NCI-H2081 treated with DMSO at 0.1 percent for 48 hours (cell line): ENCODE measurements around the gene TTYH3.

Experiments used
- DNase-seq: peaks from one replicate; lab custom pipeline; 2025; lab: John Stamatoyannopoulos, UW

The TTYH3 gene

DNA sequence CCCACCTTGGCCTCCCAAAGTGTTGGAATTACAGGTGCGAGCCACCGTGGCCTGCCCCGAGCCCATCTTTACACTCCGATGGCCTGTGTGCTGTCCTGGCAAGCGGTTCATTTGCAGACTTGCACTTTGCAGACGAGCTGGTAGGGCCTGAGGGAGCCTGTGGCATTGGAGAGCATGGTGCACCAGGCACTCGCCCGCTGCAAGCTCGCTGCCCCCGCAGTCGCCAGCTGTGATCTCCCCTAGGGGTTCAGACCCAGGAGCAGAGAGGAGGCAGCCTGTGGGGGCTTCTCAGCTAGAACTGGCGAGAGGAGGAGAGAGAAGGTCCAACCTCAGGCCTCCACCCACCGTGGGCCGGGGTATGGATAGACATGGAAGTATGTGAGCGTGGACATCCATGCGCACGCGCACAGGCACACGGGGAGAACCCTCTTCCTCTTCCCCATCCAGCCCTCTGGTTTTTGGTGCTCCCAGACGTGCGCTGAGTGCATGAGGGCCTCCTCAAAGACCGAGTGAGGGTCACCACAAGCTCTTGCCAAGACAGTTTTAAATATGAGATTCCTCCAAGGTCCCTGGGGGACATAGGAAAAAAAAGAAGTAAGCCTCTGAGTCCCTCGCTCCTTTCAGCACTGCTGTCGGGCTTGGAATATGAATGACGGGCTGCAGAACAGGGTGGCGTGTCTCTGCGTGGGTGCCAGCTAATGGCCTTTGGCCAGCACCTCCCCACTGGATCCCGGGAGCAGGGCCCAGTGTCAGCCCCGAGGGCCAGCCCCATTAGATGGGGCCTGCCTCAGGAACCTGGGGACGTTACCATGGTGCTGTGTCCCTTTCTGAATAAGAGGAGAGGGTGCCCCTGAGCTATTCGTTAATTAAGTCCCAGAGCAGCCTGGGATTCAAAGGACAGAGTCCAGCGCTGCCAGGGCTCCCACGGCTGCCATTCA lies 15.1 kb upstream of the TTYH3 start:
- no peak for DNase-seq

DNA sequence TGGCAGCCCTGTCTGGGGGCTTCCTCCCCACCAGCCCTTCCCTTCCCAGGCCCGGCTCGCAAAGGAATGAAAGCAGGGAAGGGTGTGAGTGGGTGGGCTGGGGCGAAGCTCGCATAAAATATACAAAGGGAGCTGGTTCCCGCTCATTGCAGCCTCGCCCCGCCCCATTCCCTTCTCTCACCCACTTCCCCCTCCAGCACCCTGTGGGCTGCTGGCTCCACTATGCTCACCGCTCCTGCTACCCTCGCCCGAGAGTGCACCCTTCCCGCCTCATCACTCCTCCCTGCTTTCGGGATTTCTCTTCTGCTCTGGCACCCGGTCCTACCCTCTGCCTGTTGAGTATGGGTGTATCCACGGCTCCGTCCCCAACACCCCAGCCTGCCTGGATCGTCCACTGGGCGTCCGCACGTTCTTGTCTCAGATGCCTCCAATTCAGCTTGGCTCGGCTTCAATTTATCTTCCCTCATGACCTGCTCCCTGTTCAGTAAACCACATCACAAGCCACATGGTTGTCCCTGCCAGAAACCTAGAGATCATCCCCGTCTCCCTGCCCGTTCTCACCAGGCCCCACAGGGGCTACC lies 14.4 kb upstream of the TTYH3 start:
- DNase-seq, result no peak

DNA sequence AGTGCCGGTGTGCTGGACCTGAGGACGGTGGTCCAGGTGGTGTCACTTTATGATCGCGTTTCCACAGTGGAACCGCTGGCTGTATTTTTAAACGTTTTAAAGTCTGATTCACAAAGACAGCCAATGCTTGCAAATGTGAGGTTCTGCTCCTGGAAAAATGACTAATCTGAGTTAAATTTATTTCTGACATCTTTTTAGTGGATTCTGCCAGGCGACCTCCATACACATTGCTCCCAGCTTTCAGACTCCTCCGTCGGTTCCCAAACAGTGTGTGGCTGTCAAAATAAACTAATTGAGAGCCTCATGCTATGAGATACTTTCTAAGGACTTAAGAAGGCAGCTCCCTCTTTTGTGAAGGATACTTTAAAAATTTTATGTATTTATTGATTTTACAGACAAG lies 12.7 kb upstream of the TTYH3 start:
- DNase-seq, result no peak

DNA sequence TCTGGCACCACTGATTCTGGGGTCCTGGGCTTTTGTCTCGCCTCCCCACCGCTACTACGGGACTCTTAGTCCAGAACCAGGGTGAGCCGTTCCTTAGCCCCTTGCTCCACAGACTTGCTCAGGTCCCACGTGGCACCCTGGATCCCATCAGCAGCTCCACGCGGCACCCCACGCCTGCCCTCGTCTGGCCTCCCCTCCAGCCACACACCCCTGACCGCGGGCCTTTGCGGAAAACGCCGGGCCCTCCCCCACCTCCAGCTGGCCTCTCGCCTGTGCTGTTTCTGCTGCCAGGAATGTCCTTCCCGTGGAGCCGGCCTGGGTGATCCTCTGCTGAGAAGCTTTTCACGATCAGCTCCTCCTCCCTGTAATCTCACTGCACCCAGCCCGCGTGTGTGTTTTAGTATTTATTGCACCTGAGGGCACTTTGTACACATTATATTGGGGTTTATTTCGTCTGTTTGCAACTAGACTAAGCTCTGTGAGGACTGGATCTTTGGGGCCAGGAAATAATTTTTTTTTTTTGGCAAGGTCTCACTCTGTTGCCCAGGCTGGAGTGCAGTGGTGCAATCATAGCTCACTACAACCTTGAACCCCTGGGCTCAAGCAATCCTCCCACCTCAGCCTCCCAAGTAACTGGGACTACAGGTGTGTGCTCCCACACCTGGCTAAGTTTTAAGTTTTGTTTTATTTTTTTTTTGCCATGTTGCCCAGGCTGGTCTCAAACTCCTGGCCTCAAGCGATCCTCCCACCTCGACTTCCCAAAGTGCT lies 10.5 kb upstream of the TTYH3 start:
- no peak for DNase-seq

DNA sequence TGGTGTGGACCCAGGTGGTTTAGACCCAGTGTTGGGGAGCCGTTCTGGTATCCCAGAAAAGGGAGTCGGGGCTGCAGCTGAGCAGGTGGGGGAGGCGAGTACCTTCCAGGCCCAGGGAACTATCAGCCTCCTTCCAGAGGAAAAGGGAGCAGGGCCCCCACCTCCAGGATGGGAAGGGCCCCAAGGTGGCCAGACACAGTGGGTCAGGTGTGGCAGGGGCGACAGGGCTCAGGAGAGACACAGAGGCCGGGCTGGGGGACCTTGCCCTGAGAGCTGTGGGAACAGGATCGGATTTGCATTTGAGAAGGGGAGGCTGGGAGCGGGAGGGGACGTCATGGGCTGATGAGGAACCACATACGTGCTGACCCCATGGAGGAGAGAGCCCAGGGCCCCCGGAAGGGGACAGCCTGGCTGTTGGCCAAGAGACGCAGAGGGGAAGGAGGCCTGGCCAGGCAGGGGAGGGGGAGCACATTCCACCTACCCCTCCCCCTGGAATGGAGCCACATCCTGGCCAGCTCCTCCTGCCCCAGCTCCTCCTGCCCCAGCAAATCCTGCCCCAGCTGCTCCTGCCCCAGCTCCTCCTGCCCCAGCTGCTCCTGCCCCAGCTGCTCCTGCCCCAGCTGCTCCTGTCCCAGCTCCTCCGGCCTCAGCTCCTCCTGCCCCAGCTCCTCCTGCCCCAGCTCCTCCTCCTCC lies 9.7 kb upstream of the TTYH3 start:
- DNase-seq, result no peak

DNA sequence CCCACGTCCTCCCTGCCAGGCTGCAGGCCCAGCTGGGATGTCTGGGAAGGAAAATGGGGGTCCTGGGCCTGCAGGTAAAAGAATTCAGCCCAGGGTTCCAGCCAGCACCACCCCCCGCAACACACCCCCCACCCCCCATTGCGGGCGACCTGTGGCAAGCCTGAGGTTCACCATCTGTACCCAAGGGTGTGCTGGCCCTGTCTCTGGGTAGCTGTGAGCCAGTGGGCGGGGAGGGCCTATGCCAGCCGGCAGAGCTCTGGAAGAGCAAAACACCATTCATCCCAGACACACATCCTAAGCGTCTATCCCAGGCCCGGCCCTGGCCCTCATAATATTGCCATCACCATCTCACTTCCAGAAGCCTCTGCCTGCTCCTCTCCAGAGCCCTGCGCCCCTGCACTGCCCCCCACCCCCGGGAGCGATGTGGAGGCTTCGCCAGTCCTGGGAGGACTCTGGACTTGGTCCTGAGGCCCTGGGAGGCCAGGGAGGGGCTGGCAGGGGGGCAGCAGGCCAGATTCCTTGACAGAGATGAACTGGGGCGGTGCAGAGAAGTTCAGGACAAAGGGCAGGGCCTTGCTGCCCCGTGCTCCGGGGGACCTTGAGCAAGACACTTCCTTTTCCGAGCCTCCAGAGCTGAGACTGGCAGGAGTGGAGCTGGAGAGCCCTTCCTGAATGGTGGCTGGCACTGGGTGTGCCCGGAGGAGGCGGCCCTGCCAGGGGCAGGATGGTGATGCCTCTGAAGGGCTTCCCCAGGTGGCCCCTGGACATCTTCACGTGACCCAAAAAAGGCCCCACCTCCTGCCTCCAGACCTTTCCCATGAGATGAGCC lies 8.7 kb upstream of the TTYH3 start:
- DNase-seq, result no peak

DNA sequence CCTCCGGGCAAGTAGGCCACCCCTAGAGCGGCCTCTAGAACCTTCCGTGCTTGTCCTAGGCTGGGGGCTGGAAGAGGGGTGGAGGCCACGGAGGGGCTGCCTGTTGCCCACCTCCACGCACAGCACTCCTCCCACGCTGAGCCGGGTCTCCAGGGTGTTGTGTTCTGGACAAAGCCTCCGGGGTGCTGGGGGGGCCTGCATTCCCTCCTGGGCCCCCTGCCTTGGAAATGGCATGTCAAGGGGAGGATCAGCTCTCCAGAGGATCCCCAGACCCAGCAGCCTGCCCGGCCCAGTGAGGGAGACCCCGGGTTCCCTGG lies 8.1 kb upstream of the TTYH3 start:
- DNase-seq, result no peak

DNA sequence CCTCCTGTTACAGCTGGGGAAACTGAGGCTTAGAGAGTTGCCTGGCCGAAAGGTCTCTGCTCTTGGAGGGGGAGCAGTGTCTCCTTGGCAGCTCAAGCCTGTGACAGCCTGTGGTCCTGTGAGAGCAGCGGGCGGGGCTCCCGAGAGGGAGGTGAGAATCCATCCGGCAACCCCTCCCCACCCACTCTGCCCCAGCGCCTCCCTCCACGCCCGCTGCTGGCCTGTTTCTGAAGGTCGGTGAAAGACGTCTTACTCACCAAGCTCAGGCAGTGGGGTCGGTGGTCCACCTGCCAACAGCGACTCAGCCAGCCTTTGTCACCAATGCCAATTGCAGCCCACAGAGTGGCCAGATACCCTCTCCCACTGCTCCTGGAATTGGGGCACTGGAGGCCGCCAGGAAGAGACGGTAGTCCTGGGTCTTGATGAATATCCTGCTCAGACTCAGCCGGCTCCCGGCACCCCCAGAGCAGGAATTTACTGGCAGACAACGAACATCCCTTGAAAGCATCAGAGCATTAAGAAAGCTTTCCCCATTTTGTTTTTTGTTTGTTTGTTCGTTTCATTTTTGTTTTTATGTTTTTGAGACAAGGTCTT lies 7.4 kb upstream of the TTYH3 start:
- no peak for DNase-seq

DNA sequence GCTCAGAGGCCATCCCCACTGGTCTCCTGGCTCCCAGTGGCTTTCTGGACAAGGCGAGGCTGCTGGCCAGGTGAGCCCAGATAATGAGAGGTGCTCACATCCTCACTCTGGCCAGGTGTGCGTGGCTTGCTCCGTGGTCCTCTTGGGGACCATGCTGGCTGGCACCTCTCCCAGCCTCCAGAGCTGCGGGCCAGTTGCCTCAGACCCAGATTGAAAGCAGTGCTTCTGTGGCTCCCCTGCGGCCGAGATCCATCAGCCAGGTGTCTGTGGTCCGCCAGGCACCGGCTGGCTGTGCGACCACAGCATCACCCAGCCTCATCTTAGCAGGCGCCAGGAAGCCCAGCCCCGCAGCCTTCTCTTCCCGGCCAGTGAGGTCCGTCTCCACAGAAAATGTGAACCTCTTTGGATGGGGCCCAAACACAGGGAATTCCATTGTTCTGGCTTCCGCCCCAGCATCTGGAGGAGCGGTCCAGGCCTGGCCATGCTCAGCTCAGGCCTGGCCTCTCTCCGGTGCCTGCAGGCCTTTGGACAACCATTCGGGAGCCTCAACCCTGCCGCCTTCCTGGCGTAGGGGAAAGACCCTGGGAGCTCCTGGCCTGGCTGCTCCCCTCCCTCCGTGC lies 5.2 kb upstream of the TTYH3 start:
- DNase-seq, result no peak

DNA sequence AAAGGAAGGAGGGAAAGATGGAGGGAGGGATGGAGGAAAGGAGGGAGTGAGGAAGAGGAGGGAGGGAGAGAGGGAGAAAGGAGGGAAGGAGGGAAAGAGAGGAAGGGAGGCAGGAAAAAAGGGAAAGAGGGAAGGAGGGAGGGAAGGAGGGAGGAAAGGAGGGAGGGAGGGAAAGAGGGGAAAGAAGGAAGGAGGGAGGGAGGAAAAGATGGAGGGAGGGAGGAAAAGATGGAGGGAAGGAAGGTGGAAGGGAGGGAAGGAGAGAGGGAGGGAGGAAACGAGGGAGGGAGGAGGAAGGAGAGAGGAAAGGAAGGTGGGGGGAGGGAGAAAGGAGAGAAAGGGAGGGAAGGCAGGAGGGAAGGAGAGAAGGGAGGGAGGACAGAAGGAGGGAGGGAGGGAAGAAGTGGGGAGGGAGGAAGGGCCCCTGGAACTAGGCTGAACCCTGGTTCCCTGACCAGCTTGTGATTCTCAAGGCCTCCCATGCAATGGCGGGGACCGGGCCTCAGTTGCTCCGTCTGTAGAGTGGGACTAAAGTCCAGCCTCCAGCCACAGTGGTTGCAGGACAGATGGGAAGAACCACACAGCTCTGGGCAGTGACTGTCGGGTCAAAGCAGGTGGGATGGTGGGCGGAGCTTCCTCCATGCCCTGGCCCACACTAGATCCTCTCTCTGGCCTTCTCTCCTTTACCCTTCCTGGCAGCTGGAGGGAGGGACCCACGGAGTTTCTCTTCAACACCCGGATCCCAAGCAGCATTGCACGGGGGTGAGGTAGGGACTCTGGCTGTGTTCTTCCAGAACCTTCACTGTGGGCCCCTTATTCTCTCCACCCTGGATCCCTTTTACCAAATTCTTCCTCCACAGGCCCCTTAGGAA lies 4.3 kb upstream of the TTYH3 start:
- no peak for DNase-seq

DNA sequence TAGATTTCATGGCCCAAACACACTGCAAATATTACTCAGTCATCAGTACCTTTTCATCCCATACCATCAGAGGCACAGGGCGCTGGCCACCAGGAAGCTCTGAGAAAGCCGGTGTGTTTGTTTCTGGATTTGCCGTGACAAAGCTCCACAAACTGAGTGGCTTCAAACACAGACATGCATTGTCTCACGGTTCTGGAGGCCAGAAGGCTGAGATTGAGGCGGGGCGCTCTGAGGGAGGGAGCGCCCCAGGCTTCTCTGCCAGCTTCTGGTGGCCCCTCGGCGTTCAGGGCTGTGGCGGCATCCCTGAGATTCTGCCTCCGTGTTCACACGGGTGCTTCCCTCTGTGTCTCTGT lies 3.7 kb upstream of the TTYH3 start:
- no peak for DNase-seq

DNA sequence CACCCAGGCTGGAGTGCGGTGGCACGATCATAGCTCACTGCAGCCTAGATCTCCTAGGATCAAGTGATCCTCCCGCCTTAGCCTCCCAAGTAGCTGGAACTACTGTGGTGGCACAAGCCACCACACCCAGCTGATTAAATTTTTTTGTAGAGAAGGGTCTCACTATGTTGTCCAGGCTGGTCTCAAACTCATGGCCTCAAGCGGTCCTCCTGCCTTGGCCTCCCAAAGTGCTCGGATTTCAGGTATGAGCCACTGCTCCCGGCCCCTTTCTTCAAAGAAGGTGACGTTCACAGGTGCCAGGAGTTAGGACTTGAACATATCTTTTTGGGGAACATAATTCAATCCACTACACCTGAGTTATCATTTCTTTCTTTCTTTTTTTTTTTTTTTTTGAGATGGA lies 2.9 kb upstream of the TTYH3 start:
- DNase-seq, result no peak

DNA sequence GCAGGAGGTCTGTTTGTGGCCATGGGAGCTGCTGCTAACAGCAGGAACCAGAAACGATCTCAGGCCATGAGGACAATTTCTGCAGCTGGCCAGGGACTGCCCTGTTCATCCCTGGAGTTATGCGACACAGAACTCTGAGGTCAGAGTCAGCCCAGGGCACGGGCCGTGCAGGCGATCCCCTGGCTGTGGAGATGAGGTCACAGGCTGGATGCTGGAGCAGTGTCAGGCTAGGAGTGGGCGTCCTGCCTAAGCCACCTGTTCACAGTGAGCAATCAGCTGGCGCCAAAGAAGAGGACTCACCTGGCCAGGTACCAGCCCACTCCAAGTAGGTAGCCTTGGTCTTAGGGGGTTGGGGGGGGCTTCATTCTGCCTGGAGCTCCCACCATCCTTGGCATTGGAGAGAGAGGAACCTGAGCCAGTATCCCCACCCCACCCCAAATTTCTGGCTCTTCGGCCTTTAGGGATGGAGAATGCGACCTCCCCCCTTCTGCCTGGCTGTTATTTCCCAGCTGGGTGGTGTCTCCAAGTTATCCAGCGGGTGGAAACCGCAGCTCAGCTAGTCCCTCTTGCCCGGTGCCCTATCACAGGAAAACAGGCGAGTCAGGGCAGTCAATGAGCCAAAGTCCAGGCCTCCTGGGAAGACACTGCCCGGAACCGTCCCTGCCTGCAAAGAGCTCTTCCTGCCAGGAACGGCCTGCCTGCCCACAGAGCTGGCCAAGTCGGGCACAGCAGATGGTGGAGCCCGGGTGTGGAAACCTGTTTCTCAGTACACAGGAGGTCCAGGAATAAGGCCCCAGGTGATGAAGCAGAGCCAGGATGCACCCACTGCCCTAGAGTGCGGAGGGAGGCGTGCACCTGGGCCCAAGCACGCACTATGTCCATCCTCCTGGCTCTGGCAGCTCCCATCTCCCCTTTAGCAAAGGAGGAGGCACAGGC lies 1.8 kb upstream of the TTYH3 start:
- no peak for DNase-seq

DNA sequence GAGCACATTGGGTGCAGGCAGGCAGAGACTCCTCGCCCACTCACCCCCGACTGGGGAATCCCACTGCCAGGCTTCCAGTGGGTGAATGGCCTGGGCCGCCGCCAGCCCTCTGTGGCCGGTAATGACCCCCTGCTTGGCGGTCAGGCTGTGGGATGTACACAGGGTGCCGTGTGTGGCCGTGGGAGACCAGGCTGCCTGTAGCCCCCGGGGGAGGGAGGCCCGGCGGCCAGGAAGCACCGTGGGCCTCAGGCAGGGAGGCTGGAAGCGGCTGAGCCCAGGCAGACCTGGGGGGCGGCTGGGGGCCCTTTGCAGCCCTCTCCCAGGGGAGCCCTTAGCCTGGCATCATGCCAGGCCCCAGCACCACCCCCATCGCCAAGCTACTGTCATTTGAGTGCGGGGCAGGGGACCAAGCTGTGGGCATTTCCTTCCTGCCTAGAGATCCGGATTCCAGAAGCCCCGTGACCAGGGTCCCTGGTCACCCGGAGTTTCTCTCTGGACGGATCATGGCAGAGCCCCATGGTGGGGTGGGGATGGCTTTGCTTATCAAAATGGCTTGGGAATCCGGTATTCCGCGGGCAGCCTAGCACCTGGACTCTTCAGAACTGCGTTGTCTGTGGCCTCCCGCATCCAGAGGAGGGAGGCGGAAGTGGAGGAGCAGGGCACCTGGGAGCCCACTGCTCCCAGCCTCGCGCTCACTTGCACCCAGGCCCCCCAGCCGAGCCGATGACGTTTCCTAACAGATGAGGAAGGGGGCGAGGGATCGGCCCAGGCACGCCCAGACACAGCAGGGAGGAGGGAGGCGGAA lies 1.1 kb downstream of the TTYH3 start:
- DNase-seq, result no peak

DNA sequence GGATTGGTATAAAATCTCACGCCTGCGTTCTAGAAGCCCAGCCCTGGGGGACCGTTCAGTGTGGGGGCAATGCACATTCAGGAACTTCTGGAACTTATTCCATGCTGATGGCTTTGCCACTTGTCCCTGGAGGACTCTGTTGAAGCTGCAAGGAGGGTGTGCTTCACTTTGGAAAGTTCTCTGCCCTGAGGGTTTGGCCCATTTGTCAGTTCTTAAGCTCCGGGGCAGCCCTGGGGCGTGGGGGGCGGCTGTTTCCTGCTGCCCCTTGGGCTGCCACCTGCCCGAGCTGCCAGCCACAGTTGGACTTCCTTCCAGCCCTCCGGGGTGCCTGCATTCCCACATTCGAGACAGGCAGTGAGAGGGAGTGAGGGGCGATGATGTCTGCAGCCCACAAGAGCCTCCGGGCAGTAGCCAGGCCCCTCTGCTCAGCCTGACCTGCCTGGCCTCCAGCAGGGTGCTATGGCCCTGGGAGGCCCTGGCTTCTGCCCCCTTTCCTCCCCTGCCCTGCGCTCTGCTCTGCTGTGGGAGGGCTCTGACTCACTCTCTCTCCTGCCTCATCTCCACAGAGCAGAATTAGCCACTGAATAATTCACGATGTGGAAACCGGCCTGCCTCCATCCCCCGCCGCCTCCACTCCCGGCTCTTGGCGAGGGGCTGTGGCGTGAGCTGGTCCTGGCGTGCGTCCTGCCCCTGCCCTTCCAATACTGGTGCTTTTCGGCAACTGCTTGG lies 1.9 kb downstream of the TTYH3 start:
- DNase-seq, result no peak

DNA sequence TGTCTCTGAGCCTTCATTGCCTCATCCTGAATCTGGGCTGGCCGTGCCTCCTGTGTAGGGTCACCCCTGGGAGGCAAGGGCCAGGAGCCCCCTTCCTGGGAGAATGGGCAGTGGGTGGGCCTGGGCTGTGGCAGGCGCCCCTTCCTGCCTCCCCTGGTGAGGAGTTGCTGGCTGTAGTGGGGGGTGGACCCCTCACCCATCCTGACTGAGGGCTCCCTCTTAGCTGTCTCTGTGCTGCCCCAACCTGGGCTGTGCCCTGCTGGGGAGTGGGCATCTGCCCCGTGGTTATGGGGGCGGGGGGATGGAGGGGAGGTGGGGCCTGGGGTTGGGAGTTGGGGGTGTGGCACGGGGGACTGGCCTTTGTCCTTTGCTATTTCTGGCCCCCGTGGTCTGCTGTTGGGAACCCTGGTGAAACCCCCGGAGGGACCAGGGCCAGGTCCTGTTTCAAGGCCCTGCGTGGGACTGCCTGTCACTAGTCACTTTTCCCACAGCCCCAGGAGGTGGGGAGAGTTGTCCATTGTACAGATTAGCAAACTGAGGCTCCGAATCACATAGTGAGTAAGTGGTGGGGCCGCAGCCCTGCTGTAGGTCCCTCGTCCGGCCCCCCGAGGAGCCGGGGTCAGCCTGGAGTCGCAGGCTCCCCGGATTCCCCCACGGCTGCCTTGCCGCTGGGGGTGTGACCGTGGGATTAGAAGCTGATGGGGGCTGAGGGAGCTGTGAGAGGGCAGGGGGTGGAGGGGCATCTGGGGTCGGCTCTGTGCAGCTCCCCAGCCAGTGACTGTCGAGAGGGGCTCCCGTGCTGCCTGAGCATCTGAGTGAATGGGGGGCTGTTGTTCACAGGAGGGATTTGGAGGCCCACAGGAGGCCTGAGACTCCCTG lies 2.7 kb downstream of the TTYH3 start:
- DNase-seq, result no peak
